Esophagus squamous epithelium (tissue), 4 donors: Measurements from ENCODE around the gene GRAP.

Experiments used
- POLR2A ChIP-seq, 4 donors: fragments of 450-650 bp; IDR thresholded peaks; one replicate each; pipeline ENCODE4 v1.6.1; 2017; ENCODE audit warnings: antibody characterized with exemption in 4 of 4, mild to moderate bottlenecking in 4 of 4, moderate library complexity in 3 of 4
- TF ChIP-seq, protein P1 (sequence below), 6 experiments: fragments of 450-650 bp in 4 of 6; fragments of 200-600 bp in 2 of 6; sonication (generic) in 2 of 6; IDR thresholded peaks; one replicate each; pipeline ENCODE4 v1.5.1; 2016 to 2019; ENCODE audit warnings: antibody characterized with exemption in 6 of 6, mild to moderate bottlenecking in 4 of 6, moderate library complexity in 4 of 6

DNA sequence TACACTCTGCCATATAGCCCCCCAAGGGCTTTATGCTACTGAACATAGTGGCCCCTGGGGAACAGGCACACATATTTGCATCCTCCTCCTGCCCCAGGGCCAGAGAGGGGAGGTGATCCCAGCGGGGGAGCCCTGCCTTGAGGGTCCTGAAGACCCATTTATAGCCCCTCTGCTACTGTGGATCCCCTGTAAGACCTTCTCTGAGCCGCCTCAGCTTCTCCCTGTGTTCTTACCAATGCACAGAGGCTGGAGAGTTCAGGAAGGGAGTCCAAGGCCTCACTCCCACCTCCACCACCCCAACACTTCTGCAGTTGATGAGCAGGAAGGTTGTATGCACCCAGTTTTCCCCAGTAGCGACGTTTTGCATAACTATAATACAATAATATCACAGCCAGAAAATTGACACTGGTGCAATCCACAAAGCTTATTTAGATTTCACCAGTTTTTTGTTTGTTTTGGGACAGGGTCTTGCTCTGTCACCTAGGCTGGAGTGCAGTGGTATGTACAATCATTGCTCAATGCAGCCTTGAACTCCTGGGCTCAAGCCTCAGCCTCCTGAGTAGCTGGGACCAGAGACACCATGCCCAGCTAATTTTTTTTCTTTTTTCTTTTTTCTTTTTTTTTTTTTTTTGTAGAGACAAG is 40.8 kb downstream of the GRAP start:
- TF ChIP-seq, protein P1, sequence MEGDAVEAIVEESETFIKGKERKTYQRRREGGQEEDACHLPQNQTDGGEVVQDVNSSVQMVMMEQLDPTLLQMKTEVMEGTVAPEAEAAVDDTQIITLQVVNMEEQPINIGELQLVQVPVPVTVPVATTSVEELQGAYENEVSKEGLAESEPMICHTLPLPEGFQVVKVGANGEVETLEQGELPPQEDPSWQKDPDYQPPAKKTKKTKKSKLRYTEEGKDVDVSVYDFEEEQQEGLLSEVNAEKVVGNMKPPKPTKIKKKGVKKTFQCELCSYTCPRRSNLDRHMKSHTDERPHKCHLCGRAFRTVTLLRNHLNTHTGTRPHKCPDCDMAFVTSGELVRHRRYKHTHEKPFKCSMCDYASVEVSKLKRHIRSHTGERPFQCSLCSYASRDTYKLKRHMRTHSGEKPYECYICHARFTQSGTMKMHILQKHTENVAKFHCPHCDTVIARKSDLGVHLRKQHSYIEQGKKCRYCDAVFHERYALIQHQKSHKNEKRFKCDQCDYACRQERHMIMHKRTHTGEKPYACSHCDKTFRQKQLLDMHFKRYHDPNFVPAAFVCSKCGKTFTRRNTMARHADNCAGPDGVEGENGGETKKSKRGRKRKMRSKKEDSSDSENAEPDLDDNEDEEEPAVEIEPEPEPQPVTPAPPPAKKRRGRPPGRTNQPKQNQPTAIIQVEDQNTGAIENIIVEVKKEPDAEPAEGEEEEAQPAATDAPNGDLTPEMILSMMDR (IDR thresholded peaks at IDR 0.05) = no peak
- no peak for TF ChIP-seq POLR2A (IDR thresholded peaks at IDR 0.05)
